Mesodermal cell (in vitro differentiated cells): ENCODE measurements around the gene CBFA2T3.
"Not testable (repeated sequence)": the region's sequence is repeated elsewhere in the genome, so short reads cannot be mapped to it uniquely, and the experiment has no call there.

Experiments
- H3K27ac ChIP-seq: 2 replicates; pipeline ENCODE4 v1.7.0; 2013; ENCODE audit warnings: mild to moderate bottlenecking, low read depth, low read length, moderate library complexity; ENCODE audit not compliant: severe bottlenecking
- H3K36me3 ChIP-seq: 2 replicates; pipeline ENCODE4 v1.7.1; 2013; ENCODE audit warnings: mild to moderate bottlenecking, low read length, moderate library complexity; ENCODE audit not compliant: control insufficient read depth, insufficient read depth
- H3K4me1 ChIP-seq: one replicate; pipeline ENCODE4 v1.7.1; 2013; ENCODE audit warnings: mild to moderate bottlenecking, low read length; ENCODE audit not compliant: insufficient read depth, control insufficient read depth, poor library complexity, severe bottlenecking
- H3K4me3 ChIP-seq: 2 replicates; pipeline ENCODE4 v1.7.0; 2013; ENCODE audit warnings: low read length, control low read depth, mild to moderate bottlenecking; ENCODE audit not compliant: insufficient read depth, poor library complexity, severe bottlenecking; ENCODE audit errors: extremely low read depth
- H3K9me3 ChIP-seq: 2 replicates; pipeline ENCODE4 v1.7.1; 2013; ENCODE audit warnings: mild to moderate bottlenecking, low read length, moderate library complexity; ENCODE audit not compliant: control insufficient read depth
- WGBS, 2 experiments: methylation state at CpG; one replicate each; pipeline ENCODE4 v1.1.5; 2013; ENCODE audit warnings: missing lambda C conversion rate in 2 of 2; ENCODE audit not compliant: insufficient coverage in 2 of 2; 5-methylcytosine and 5-hydroxymethylcytosine counted together

The CBFA2T3 gene

GRCh38 chr16:89002851-89003830 lies 26.1 kb upstream of the CBFA2T3 start:
- WGBS, 2 experiments = 65 to 72% methylated on average over 23 to 24 of the region's 47 CpGs
- H3K36me3 ChIP-seq = no peaks in the 10 kb centered on the region
- H3K4me3 ChIP-seq = no peak overlapping the region
- H3K27ac ChIP-seq = no peak overlapping the region
- H3K9me3 ChIP-seq = peaks cover 22% of the 10 kb centered on the region
- no peaks in the 10 kb centered on the region for H3K4me1 ChIP-seq

GRCh38 chr16:89002081-89002480 lies 25.1 kb upstream of the CBFA2T3 start:
- not testable (repeated sequence) for H3K27ac ChIP-seq, H3K4me1 ChIP-seq, H3K4me3 ChIP-seq, H3K36me3 ChIP-seq
- WGBS, 2 experiments = 91% methylated on average over 6 of the region's 19 CpGs; no CpG with 5 or more reads in 1 of the 2 experiments
- peaks cover 33% of the 10 kb centered on the region for H3K9me3 ChIP-seq

- peaks cover 37% of the 10 kb centered on the region for H3K9me3 ChIP-seq
- no peak overlapping the region for H3K4me3 ChIP-seq
- no peaks in the 10 kb centered on the region for H3K36me3 ChIP-seq
- 23 to 25% methylated on average over 27 to 30 of the region's 30 CpGs for WGBS, 2 experiments
- H3K27ac ChIP-seq = no peak overlapping the region
- no peaks in the 10 kb centered on the region for H3K4me1 ChIP-seq
Measured at GRCh38 chr16:89001117-89002027, 24.4 kb upstream of the CBFA2T3 start.

GRCh38 chr16:89000207-89000959 lies 23.4 kb upstream of the CBFA2T3 start:
- Histone ChIP-seq H3K4me1 (no peaks in the 10 kb centered on the region), H3K4me3 (no peak overlapping the region), H3K9me3 (peaks cover 37% of the 10 kb centered on the region), H3K36me3 (no peaks in the 10 kb centered on the region), H3K27ac (no peak overlapping the region)
- 87 to 91% methylated on average over 33 to 36 of the region's 36 CpGs for WGBS, 2 experiments

DNA sequence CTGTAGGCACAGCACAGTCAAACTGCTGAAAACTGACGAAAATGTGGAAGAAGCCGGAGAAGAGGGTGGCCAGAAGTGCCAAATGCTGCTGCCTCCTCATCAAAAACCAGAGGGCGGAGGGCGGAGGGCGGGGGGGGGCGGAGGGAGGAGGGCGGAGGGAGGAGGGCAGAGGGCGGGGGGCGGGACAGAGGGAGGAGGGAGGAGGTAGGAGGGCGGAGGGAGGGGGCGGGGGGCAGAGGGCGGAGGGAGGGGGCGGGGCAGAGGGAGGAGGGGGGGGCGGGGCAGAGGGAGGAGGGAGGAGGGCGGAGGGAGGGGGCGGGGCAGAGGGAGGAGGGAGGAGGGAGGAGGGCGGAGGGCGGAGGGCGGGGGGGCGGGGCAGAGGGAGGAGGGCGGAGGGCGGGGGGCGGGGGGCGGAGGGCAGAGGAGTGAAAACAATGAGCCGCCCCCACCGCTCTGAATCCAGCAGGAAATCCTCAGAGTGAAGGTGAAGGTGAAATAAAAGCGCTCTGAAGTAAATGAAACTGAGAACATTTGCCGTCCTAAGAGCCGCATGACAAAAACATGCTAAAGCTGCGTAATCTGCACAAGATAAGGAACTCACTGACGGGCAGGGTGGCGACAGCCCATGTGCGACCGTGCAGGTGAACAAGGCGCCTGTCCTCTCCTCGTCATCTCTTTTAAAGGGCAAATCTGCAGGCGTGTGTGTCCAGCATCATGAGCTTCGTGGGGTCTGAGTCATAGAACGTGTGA lies 22.6 kb upstream of the CBFA2T3 start:
- no peaks in the 10 kb centered on the region for H3K4me1 ChIP-seq
- H3K27ac ChIP-seq = no peak overlapping the region

DNA sequence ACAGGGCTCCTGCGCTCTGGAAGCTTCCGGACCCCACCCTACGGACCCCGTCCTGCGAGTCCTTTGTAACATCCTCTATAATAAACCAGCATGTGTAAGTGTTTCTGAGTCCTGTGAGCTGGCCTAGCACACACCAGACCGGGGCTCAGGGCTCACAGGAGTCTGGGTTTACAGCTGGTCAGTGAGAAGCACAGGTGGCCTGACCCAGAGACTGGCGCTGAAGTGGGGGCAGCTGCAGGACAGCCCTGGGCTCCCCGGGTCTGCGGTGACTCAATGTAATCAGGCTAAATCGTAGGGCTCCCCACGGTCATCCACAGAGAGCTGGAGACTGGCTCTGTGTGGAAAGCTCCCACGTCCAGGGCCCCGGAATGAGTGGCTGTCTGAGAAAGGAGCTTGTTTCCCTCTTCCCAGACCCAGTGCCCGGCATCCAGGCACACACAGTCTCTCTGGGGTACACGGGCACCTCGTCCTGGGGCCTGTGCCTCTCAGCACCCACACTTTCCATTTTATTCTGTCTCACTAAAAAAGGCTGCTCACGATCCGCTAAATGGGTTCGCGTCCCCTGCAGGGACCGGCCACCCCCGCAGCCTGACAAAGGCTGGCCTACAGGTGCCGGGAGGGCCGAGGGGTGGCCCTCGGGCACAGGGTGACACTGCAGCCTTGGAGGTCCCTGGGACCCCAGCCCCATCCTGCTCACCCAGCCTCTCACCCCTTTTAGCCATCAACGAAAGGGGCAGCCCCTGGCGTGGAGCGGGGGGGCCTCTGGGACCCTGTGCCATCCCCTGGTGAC lies 18.9 kb upstream of the CBFA2T3 start:
- H3K4me1 ChIP-seq = no peaks in the 10 kb centered on the region
- no peak overlapping the region for H3K27ac ChIP-seq
- H3K4me3 ChIP-seq = no peak overlapping the region
- H3K36me3 ChIP-seq = no peaks in the 10 kb centered on the region
- WGBS, 2 experiments = 89 to 91% methylated on average over 17 to 25 of the region's 28 CpGs
- peaks cover 31% of the 10 kb centered on the region for H3K9me3 ChIP-seq

More for the DNA sequence above, 22.6 kb upstream of the CBFA2T3 start:
- Histone ChIP-seq H3K4me3 (no peak overlapping the region), H3K9me3 (peaks cover 37% of the 10 kb centered on the region), H3K36me3 (no peaks in the 10 kb centered on the region)
- WGBS, 2 experiments = 57 to 61% methylated on average over 15 of the region's 39 CpGs

DNA sequence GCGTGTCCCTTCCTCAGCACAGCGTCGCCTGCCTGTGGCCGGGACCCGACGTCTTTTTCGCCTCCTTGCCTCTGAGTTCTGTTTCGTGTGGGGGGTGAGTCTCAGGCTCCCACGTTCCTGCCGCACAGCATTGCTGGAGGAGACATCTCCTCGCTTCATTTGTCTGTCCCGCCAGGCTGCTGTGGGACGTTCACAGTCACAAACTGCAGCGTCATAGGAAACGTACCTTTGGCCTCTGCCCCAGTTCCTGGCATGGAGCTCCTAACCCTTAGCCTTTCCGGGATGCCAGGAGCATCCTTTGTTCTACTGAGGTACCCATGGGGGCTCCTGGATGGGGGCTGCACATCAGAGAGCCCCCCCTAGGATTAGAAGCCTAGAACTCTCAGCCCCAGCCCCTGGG lies 18.2 kb upstream of the CBFA2T3 start:
- peaks cover 26% of the 10 kb centered on the region for H3K9me3 ChIP-seq
- WGBS, 2 experiments = 84 to 86% methylated on average over 15 to 16 of the region's 16 CpGs
- H3K27ac ChIP-seq = no peak overlapping the region
- H3K4me3 ChIP-seq = no peak overlapping the region
- H3K4me1 ChIP-seq = no peaks in the 10 kb centered on the region
- no peaks in the 10 kb centered on the region for H3K36me3 ChIP-seq

- Histone ChIP-seq H3K4me1 (no peaks in the 10 kb centered on the region), H3K36me3 (no peaks in the 10 kb centered on the region), H3K9me3 (peaks cover 26% of the 10 kb centered on the region), H3K4me3 (no peak overlapping the region), H3K27ac (no peak overlapping the region)
- WGBS, 2 experiments = 87 to 90% methylated on average over 7 to 12 of the region's 12 CpGs
Measured at GRCh38 chr16:88994695-88995094, 17.7 kb upstream of the CBFA2T3 start.

GRCh38 chr16:88993946-88994600 lies 17.1 kb upstream of the CBFA2T3 start:
- Histone ChIP-seq H3K4me1 (no peaks in the 10 kb centered on the region), H3K4me3 (no peak overlapping the region), H3K27ac (no peak overlapping the region), H3K9me3 (peaks cover 24% of the 10 kb centered on the region), H3K36me3 (no peaks in the 10 kb centered on the region)
- 88 to 91% methylated on average over 15 to 19 of the region's 19 CpGs for WGBS, 2 experiments
